ENCODE measurements around the gene TMEM44. TPM values are rescaled to one million over a fixed set of nuclear protein-coding genes. Genes with fewer than 3 reads are reported as not detected.

The TMEM44 gene
- total RNA-seq, 1 experiment from 2014 or later, result 13.7 TPM

GRCh38 chr3:194598771-194599557, 34.3 kb downstream of the TMEM44 start:
- ATAC-seq (no peak), DNase-seq (ENCODE audit: low spot score) (no peak)
- ChIA-PET CTCF (interaction anchor here (1.1 kb wide), 1 partner anchor 35 kb away, joined by 3 read pairs; no protein-coding TSS in a partner anchor), POLR2A (no interaction called here)
- Mint-ChIP-seq H3K4me3 (no peak overlapping the region), H3K27me3 (ENCODE audit: low read depth) (no peaks in the 10 kb centered on the region), H3K36me3 (peaks cover 5% of the 10 kb centered on the region; the same call in 1 of the 2 replicates), H3K27ac (no peak overlapping the region), H3K4me1 (no peaks in the 10 kb centered on the region), H3K9me3 (no peaks in the 10 kb centered on the region)
- TF ChIP-seq, protein P1, sequence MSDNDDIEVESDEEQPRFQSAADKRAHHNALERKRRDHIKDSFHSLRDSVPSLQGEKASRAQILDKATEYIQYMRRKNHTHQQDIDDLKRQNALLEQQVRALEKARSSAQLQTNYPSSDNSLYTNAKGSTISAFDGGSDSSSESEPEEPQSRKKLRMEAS (CRISPR knock-in tag; IDR thresholded peaks at IDR 0.05), result no peak
- no peak for TF ChIP-seq GTF2I (CRISPR knock-in tag; conservative IDR thresholded peaks at IDR 0.05)
- TF ChIP-seq HMGXB4 (CRISPR knock-in tag; IDR thresholded peaks at IDR 0.05), result no peak
- TF ChIP-seq ATF6 (CRISPR knock-in tag; IDR thresholded peaks at IDR 0.05), result no peak
- no peak for TF ChIP-seq NFYB (CRISPR knock-in tag; conservative IDR thresholded peaks at IDR 0.05; ENCODE audit: low read depth)
- no peak for TF ChIP-seq USF1 (CRISPR knock-in tag; IDR thresholded peaks at IDR 0.05)
- TF ChIP-seq, protein P2, sequence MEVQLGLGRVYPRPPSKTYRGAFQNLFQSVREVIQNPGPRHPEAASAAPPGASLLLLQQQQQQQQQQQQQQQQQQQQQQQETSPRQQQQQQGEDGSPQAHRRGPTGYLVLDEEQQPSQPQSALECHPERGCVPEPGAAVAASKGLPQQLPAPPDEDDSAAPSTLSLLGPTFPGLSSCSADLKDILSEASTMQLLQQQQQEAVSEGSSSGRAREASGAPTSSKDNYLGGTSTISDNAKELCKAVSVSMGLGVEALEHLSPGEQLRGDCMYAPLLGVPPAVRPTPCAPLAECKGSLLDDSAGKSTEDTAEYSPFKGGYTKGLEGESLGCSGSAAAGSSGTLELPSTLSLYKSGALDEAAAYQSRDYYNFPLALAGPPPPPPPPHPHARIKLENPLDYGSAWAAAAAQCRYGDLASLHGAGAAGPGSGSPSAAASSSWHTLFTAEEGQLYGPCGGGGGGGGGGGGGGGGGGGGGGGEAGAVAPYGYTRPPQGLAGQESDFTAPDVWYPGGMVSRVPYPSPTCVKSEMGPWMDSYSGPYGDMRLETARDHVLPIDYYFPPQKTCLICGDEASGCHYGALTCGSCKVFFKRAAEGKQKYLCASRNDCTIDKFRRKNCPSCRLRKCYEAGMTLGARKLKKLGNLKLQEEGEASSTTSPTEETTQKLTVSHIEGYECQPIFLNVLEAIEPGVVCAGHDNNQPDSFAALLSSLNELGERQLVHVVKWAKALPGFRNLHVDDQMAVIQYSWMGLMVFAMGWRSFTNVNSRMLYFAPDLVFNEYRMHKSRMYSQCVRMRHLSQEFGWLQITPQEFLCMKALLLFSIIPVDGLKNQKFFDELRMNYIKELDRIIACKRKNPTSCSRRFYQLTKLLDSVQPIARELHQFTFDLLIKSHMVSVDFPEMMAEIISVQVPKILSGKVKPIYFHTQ (CRISPR knock-in tag; IDR thresholded peaks at IDR 0.05), result no peak
- no peak for TF ChIP-seq ZBTB21 (CRISPR knock-in tag; IDR thresholded peaks at IDR 0.05; ENCODE audit: borderline replicate concordance)
- TF ChIP-seq, protein P3, sequence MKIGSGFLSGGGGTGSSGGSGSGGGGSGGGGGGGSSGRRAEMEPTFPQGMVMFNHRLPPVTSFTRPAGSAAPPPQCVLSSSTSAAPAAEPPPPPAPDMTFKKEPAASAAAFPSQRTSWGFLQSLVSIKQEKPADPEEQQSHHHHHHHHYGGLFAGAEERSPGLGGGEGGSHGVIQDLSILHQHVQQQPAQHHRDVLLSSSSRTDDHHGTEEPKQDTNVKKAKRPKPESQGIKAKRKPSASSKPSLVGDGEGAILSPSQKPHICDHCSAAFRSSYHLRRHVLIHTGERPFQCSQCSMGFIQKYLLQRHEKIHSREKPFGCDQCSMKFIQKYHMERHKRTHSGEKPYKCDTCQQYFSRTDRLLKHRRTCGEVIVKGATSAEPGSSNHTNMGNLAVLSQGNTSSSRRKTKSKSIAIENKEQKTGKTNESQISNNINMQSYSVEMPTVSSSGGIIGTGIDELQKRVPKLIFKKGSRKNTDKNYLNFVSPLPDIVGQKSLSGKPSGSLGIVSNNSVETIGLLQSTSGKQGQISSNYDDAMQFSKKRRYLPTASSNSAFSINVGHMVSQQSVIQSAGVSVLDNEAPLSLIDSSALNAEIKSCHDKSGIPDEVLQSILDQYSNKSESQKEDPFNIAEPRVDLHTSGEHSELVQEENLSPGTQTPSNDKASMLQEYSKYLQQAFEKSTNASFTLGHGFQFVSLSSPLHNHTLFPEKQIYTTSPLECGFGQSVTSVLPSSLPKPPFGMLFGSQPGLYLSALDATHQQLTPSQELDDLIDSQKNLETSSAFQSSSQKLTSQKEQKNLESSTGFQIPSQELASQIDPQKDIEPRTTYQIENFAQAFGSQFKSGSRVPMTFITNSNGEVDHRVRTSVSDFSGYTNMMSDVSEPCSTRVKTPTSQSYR (CRISPR knock-in tag; IDR thresholded peaks at IDR 0.05), result no peak
- no peak for TF ChIP-seq STAT6 (CRISPR knock-in tag; conservative IDR thresholded peaks at IDR 0.05; ENCODE audit: low read depth)
- no peak for TF ChIP-seq ETV6 (CRISPR knock-in tag; IDR thresholded peaks at IDR 0.05)
- TF ChIP-seq, protein P4, sequence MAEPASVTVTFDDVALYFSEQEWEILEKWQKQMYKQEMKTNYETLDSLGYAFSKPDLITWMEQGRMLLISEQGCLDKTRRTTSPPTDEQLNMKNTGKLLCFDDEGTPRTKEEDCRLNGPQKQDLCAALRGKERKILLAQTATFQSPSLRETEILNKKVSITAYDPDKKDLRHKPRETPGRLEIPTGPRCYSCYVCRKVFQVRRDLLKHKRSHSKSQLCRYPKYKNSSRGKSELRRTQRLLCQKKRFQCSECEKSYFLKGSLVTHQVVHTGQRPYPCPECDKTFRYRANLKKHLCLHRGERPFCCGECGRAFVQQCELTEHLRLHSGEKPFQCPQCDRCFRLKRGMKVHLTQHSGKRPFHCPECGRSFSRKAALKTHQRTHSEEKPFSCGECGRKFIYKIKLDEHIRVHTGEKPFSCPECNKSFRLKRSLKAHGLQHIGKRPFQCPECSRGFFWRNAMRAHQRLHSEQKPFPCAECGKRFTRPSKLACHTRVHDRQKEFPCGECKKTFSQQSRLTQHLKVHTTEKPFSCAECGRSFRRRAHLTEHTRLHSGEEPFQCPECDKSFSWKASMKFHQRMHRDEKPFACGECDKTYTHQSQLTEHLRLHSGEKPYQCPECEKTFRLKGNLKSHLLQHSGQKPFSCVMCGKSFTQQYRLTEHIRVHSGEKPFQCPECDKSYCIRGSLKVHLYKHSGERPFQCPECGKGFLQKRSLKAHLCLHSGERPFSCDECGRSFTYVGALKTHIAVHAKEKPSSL (CRISPR knock-in tag; conservative IDR thresholded peaks at IDR 0.05), result no peak
- no peak for TF ChIP-seq TP53 (CRISPR knock-in tag; IDR thresholded peaks at IDR 0.05)
- no peak for TF ChIP-seq ZNF532 (CRISPR knock-in tag; IDR thresholded peaks at IDR 0.05; ENCODE audit: borderline replicate concordance)
- no peak for TF ChIP-seq SP1 (CRISPR knock-in tag; conservative IDR thresholded peaks at IDR 0.05)

All from WTC11 (cell line).